IMR-90 (cell line): ENCODE measurements around the gene HSPG2. TPM values are rescaled to one million over a fixed set of nuclear protein-coding genes. Genes with fewer than 3 reads are reported as not detected.

Source experiments
- ATAC-seq: fragments of 200-7000 bp; cut with Tn5 transposase; 2 replicates; pipeline ENCODE4 v1.9.1; 2020; ENCODE audit warnings: low read depth, mild to moderate bottlenecking, moderate library complexity
- BruUV-seq: library from RNA; stranded (reverse); fragments of 400-500 nt; replicated peaks from 2 replicates; lab custom pipeline; 2021; lab: Mats Ljungman, UMichigan
- CTCF ChIA-PET: fragments of 300-600 bp; formaldehyde crosslinking; extraction: SDS; loops from one replicate; lab custom pipeline; 2021; ENCODE audit warnings: antibody characterized with exemption; lab: Yijun Ruan, JAX
- POLR2A ChIA-PET: fragments of 300-600 bp; sonication (Branson Sonifier 250); formaldehyde crosslinking; loops from one replicate; lab custom pipeline; 2022; ENCODE audit warnings: antibody characterized with exemption; ENCODE audit not compliant: unreplicated experiment; lab: Charles Lee
- DNase-seq: peaks from one replicate; pipeline ENCODE4 v3.0.0; 2013
- H2AFZ ChIP-seq: replicated peaks from 2 replicates; pipeline ENCODE3; 2013; ENCODE audit warnings: low read length, mild to moderate bottlenecking; ENCODE audit not compliant: poor library complexity
- H2AK5ac ChIP-seq: 2 replicates; pipeline ENCODE4 v1.6.1; 2013; ENCODE audit warnings: low read depth, low read length, inconsistent platforms
- H2AK9ac ChIP-seq: replicated peaks from 2 replicates; pipeline ENCODE3; 2013; ENCODE audit warnings: mild to moderate bottlenecking, low read depth, low read length, moderate library complexity; ENCODE audit not compliant: poor library complexity
- H2BK120ac ChIP-seq: 2 replicates; pipeline ENCODE4 v1.6.1; 2013; ENCODE audit warnings: low read depth, low read length, inconsistent platforms
- H2BK15ac ChIP-seq: 3 replicates; pipeline ENCODE4 v1.6.1; 2013; ENCODE audit warnings: low read depth, low read length, inconsistent platforms
- H2BK20ac ChIP-seq: 2 replicates; pipeline ENCODE4 v1.6.1; 2013; ENCODE audit warnings: low read depth, mild to moderate bottlenecking, inconsistent platforms, low read length, moderate library complexity
- H2BK5ac ChIP-seq: 2 replicates; pipeline ENCODE4 v1.6.1; 2013; ENCODE audit warnings: mild to moderate bottlenecking, low read depth, low read length, inconsistent platforms; ENCODE audit not compliant: poor library complexity, severe bottlenecking
- H3K14ac ChIP-seq: replicated peaks from 2 replicates; pipeline ENCODE4 v1.6.1; 2013; ENCODE audit warnings: low read depth, low read length, inconsistent platforms
- H3K18ac ChIP-seq: 2 replicates; pipeline ENCODE4 v1.6.1; 2013; ENCODE audit warnings: low read depth, low read length, control low read depth
- H3K23ac ChIP-seq: 2 replicates; pipeline ENCODE4 v1.6.1; 2013; ENCODE audit warnings: low read depth, low read length, inconsistent platforms
- H3K27ac ChIP-seq: 2 replicates; pipeline ENCODE4 v1.5.1; 2013; ENCODE audit warnings: mild to moderate bottlenecking, control low read depth, low read length; ENCODE audit not compliant: insufficient read depth
- H3K27me3 ChIP-seq: 2 replicates; pipeline ENCODE4 v1.6.1; 2013; ENCODE audit warnings: low read length; ENCODE audit not compliant: control insufficient read depth, insufficient read depth
- H3K36me3 ChIP-seq: 2 replicates; pipeline ENCODE4 v1.6.1; 2013; ENCODE audit warnings: low read length, mixed read lengths; ENCODE audit not compliant: control insufficient read depth, insufficient read depth
- H3K4ac ChIP-seq: 2 replicates; pipeline ENCODE4 v1.6.1; 2013; ENCODE audit warnings: low read depth, low read length, inconsistent platforms
- H3K4me1 ChIP-seq: 2 replicates; pipeline ENCODE4 v1.6.1; 2013; ENCODE audit warnings: low read length, mixed read lengths; ENCODE audit not compliant: control insufficient read depth, insufficient read depth
- H3K4me2 ChIP-seq: 2 replicates; pipeline ENCODE4 v1.6.1; 2013; ENCODE audit warnings: low read depth, mild to moderate bottlenecking, control low read depth, low read length, moderate library complexity
- H3K4me3 ChIP-seq: 2 replicates; pipeline ENCODE4 v1.5.1; 2013; ENCODE audit warnings: low read depth, mild to moderate bottlenecking, control low read depth, low read length, moderate library complexity; ENCODE audit not compliant: insufficient read depth
- H3K56ac ChIP-seq: 2 replicates; pipeline ENCODE4 v1.6.1; 2013; ENCODE audit warnings: low read length, inconsistent platforms; ENCODE audit not compliant: insufficient read depth; ENCODE audit errors: extremely low read depth
- H3K79me1 ChIP-seq, 2 experiments: 2 replicates each; pipeline ENCODE4 v1.6.1; 2013; ENCODE audit warnings: low read length in 2 of 2, inconsistent platforms in 1 of 2, low read depth in 1 of 2
- H3K9ac ChIP-seq: 2 replicates; pipeline ENCODE4 v1.6.1; 2013; ENCODE audit warnings: low read depth, low read length, control low read depth
- H3K9me1 ChIP-seq: 2 replicates; pipeline ENCODE4 v1.6.1; 2013; ENCODE audit warnings: low read length, inconsistent platforms; ENCODE audit not compliant: insufficient read depth
- H3K9me3 ChIP-seq: 2 replicates; pipeline ENCODE4 v1.6.1; 2013; ENCODE audit warnings: low read length; ENCODE audit not compliant: control insufficient read depth, insufficient read depth
- H4K20me1 ChIP-seq: 2 replicates; pipeline ENCODE4 v1.6.1; 2013; ENCODE audit warnings: low read length, inconsistent platforms; ENCODE audit not compliant: insufficient read depth
- H4K5ac ChIP-seq: 2 replicates; pipeline ENCODE4 v1.6.1; 2013; ENCODE audit warnings: mild to moderate bottlenecking, low read depth, low read length, control low read depth
- H4K8ac ChIP-seq, 2 experiments: 2 replicates each; pipeline ENCODE4 v1.6.1; 2013; ENCODE audit warnings: low read depth in 2 of 2, low read length in 2 of 2, control low read depth in 1 of 2, inconsistent platforms in 1 of 2
- H4K91ac ChIP-seq: 2 replicates; pipeline ENCODE4 v1.6.1; 2013; ENCODE audit warnings: low read depth, low read length, inconsistent platforms; ENCODE audit not compliant: insufficient read depth
- BHLHE40 ChIP-seq: fragments of 150-350 bp; IDR thresholded peaks from 2 replicates; pipeline ENCODE4 v1.6.1; 2016; ENCODE audit warnings: mild to moderate bottlenecking, low read depth, low read length
- CEBPB ChIP-seq: IDR thresholded peaks from 2 replicates; pipeline ENCODE4 v1.6.1; 2012; ENCODE audit warnings: low read depth, low read length, improper control_type of control experiment
- CHD1 ChIP-seq: IDR thresholded peaks from 2 replicates; pipeline ENCODE4 v1.6.1; 2012; ENCODE audit warnings: low read depth, low read length, improper control_type of control experiment
- FOS ChIP-seq: fragments of 150-350 bp; IDR thresholded peaks from 2 replicates; pipeline ENCODE4 v1.6.1; 2016; ENCODE audit warnings: low read depth, low read length
- MAFK ChIP-seq: IDR thresholded peaks from 2 replicates; pipeline ENCODE4 v1.6.1; 2012; ENCODE audit warnings: low read depth, low read length, improper control_type of control experiment
- MAZ ChIP-seq: IDR thresholded peaks from 2 replicates; pipeline ENCODE4 v1.6.1; 2012; ENCODE audit warnings: low read depth, mild to moderate bottlenecking, low read length, improper control_type of control experiment, moderate library complexity, borderline replicate concordance
- MXI1 ChIP-seq: IDR thresholded peaks from 2 replicates; pipeline ENCODE4 v1.6.1; 2012; ENCODE audit warnings: low read depth, mild to moderate bottlenecking, low read length, moderate library complexity, borderline replicate concordance
- NFE2L2 ChIP-seq: fragments of 150-350 bp; IDR thresholded peaks from 2 replicates; pipeline ENCODE4 v1.6.1; 2016; ENCODE audit warnings: low read depth, mild to moderate bottlenecking, low read length
- POLR2A ChIP-seq: IDR thresholded peaks from 2 replicates; pipeline ENCODE4 v1.6.1; 2012; ENCODE audit warnings: mild to moderate bottlenecking, low read depth, low read length
- RAD21 ChIP-seq: IDR thresholded peaks from 2 replicates; pipeline ENCODE4 v1.6.1; 2012; ENCODE audit warnings: low read length, improper control_type of control experiment
- RCOR1 ChIP-seq: IDR thresholded peaks from 2 replicates; pipeline ENCODE4 v1.6.1; 2012; ENCODE audit warnings: mild to moderate bottlenecking, low read length, improper control_type of control experiment; ENCODE audit not compliant: insufficient replicate concordance
- RFX5 ChIP-seq: IDR thresholded peaks from 2 replicates; pipeline ENCODE4 v1.8.0; 2012; ENCODE audit warnings: low read depth, mild to moderate bottlenecking, low read length, moderate library complexity
- SMC3 ChIP-seq: fragments of 150-350 bp; IDR thresholded peaks from 2 replicates; pipeline ENCODE4 v1.6.1; 2016; ENCODE audit warnings: low read depth, mild to moderate bottlenecking, antibody characterized with exemption, low read length, moderate library complexity
- WGBS, 2 experiments: methylation state at CpG; one replicate each; pipeline versions ENCODE4 v1.1.5 to v1.1.7; 2013; ENCODE audit warnings: missing lambda C conversion rate in 2 of 2; ENCODE audit not compliant: insufficient read length in 1 of 2; ENCODE audit errors: extremely low coverage in 2 of 2; 5-methylcytosine and 5-hydroxymethylcytosine counted together
- dilution Hi-C: fragments of 300-500 bp; cut with HindIII; formaldehyde crosslinking; loops from one replicate; pipeline ENCODE4 v1.14.3; 2018; ENCODE audit warnings: low sequenced_read_pairs; ENCODE audit not compliant: unreplicated experiment
- in situ Hi-C: fragments of 300-500 bp; cut with MboI; formaldehyde crosslinking; loops from 3 replicates; pipeline ENCODE4 v1.14.3; 2019; ENCODE audit warnings: low sequenced_read_pairs, inconsistent platforms, mixed read lengths
- intact Hi-C: fragments of 100-400 bp; cut with micrococcal nuclease; formaldehyde crosslinking; loops from 2 replicates; pipeline ENCODE4 v1.10.0; 2022
- polyA plus RNA-seq, 3 experiments: library from polyadenylated mRNA; depleted of rRNA; stranded (reverse); fragments of >200 nt; gene quantifications; 2 replicates each; pipeline ENCODE4 v1.2.3, GENCODE V29; 2012; ENCODE audit warnings: low replicate concordance in 1 of 3
- total RNA-seq: library from RNA; depleted of rRNA; stranded (reverse); fragments of >200 nt; gene quantifications from 2 replicates; pipeline ENCODE4 v1.2.3, GENCODE V29; 2012
- TF ChIP-seq, protein P1 (sequence below): conservative IDR thresholded peaks from 2 replicates; pipeline ENCODE4 v1.5.1; 2012; ENCODE audit warnings: mild to moderate bottlenecking, low read depth, low read length, improper control_type of control experiment
- TF ChIP-seq, protein P2 (sequence below): fragments of 150-350 bp; IDR thresholded peaks from 2 replicates; pipeline ENCODE4 v1.6.1; 2017; ENCODE audit warnings: mild to moderate bottlenecking, antibody characterized with exemption, low read length, low read depth

Gene HSPG2
- total and polyA plus RNA-seq, 2 of the 4 experiments (the other 2 are of a cell fraction) = 15.8 to 94.0 TPM

DNA sequence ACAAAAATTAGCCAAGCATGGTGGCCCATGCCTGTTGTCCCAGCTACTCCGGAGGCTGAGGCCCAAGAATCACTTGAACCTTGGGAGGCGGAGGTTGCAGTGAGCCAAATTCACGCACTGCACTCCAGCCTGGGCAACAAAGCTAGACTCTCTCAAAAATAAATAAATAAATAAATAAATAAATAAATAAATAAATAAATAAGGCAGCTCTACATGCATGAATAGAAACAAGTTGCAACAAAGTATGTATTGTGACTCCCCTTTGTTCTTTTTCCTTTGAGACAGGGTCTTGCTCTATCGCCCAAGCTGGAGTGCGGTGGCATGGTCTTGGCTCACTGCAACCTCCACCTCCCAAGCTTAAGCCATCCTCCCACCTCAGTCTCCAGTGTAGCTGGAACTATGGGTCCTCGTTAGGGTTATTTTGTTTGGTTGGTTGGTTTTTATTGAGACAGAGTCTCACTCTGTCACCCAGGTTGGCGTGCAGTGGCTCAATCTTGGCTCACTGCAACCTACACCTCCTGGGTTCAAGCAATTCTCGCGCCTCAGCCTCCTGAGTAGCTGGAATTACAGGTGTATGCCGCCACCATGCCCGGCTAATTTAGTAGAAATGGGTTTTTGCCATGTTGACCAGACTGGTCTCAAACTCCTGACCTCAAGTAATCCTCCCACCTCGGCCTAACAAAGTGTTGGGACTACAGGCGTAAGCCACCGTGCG, 162.1 kb downstream of the HSPG2 start:
- Histone ChIP-seq H3K18ac (peak overlapping the region; percentile 72; the same call in 1 of the 2 replicates), H2BK20ac (no peak overlapping the region), H3K27ac (peak overlapping the region; percentile 65; the same call in 1 of the 2 replicates), H4K5ac (peak overlapping the region; percentile 7; the same call in 1 of the 2 replicates), H2BK15ac (no peak overlapping the region), H2BK120ac (no peak overlapping the region), H4K8ac (no peak overlapping the region), H2AK9ac (no peak overlapping the region), H3K4me3 (no peak overlapping the region), H3K4me1 (peaks cover 8% of the 10 kb centered on the region), H3K14ac (no peak overlapping the region), H4K91ac (no peak overlapping the region), H2AFZ (no peak overlapping the region), H3K56ac (no peak overlapping the region), H3K36me3 (no peaks in the 10 kb centered on the region), H3K4me2 (no peak overlapping the region), H3K9me1 (peaks cover 17% of the 10 kb centered on the region), H2BK5ac (no peak overlapping the region), H3K23ac (no peak overlapping the region), H3K9ac (no peak overlapping the region), H3K79me1 (peaks cover 16 to 60% of the 10 kb centered on the region in 2 experiments), H3K27me3 (no peaks in the 10 kb centered on the region), H4K20me1 (peaks cover 90% of the 10 kb centered on the region), H3K9me3 (peaks cover 2% of the 10 kb centered on the region; the same call in 1 of the 2 replicates), H2AK5ac (peak overlapping the region; percentile 37; the same call in 1 of the 2 replicates), H3K4ac (peak overlapping the region; percentile 32; the same call in 1 of the 2 replicates)
- ChIA-PET CTCF (no interaction called here), POLR2A (no interaction called here)
- 60% methylated on average over 1 of the region's 15 CpGs; no CpG with 5 or more reads in 1 of the 2 experiments for WGBS, 2 experiments
- intact Hi-C loops = no loop called here
- in situ Hi-C loops = no loop called here
- no peak for DNase-seq
- dilution Hi-C loops = no loop called here
- ATAC-seq = no peak
- BruUV-seq = no TSS peak
- TF ChIP-seq BHLHE40 (no peak), RCOR1 (no peak), FOS (no peak), RFX5 (no peak), POLR2A (no peak), CEBPB (no peak), CHD1 (no peak), RAD21 (no peak), SMC3 (no peak), MXI1 (no peak), MAZ (no peak), MAFK (no peak), NFE2L2 (no peak)
- TF ChIP-seq, protein P1, sequence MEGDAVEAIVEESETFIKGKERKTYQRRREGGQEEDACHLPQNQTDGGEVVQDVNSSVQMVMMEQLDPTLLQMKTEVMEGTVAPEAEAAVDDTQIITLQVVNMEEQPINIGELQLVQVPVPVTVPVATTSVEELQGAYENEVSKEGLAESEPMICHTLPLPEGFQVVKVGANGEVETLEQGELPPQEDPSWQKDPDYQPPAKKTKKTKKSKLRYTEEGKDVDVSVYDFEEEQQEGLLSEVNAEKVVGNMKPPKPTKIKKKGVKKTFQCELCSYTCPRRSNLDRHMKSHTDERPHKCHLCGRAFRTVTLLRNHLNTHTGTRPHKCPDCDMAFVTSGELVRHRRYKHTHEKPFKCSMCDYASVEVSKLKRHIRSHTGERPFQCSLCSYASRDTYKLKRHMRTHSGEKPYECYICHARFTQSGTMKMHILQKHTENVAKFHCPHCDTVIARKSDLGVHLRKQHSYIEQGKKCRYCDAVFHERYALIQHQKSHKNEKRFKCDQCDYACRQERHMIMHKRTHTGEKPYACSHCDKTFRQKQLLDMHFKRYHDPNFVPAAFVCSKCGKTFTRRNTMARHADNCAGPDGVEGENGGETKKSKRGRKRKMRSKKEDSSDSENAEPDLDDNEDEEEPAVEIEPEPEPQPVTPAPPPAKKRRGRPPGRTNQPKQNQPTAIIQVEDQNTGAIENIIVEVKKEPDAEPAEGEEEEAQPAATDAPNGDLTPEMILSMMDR = no peak
- TF ChIP-seq, protein P2, sequence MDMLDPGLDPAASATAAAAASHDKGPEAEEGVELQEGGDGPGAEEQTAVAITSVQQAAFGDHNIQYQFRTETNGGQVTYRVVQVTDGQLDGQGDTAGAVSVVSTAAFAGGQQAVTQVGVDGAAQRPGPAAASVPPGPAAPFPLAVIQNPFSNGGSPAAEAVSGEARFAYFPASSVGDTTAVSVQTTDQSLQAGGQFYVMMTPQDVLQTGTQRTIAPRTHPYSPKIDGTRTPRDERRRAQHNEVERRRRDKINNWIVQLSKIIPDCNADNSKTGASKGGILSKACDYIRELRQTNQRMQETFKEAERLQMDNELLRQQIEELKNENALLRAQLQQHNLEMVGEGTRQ = no peak
